Measurements from ENCODE around the gene TCEAL4.

DNA sequence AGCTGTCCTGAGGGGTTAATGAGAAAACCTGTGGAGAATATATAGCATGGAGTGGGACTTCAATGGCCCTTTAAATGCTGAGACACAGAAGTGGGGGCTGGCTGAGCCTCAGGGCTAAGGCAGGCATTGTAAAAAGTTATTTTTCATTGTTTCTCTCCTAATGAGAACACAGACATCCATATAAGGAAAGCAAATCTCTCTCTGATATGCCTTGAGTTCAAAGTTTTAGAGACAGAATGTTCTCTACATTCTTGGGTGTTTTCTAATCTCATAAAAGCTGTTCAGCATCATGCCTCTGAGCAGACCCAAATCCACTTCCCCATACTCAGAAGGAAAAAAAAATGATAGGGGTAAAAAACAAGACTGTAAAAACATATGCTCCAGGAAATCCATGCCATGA is 49.2 kb upstream of the TCEAL4 start:
- TF ChIP-seq, protein P1, sequence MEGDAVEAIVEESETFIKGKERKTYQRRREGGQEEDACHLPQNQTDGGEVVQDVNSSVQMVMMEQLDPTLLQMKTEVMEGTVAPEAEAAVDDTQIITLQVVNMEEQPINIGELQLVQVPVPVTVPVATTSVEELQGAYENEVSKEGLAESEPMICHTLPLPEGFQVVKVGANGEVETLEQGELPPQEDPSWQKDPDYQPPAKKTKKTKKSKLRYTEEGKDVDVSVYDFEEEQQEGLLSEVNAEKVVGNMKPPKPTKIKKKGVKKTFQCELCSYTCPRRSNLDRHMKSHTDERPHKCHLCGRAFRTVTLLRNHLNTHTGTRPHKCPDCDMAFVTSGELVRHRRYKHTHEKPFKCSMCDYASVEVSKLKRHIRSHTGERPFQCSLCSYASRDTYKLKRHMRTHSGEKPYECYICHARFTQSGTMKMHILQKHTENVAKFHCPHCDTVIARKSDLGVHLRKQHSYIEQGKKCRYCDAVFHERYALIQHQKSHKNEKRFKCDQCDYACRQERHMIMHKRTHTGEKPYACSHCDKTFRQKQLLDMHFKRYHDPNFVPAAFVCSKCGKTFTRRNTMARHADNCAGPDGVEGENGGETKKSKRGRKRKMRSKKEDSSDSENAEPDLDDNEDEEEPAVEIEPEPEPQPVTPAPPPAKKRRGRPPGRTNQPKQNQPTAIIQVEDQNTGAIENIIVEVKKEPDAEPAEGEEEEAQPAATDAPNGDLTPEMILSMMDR (optimal IDR thresholded peaks at IDR 0.05 in 1 of 3, IDR thresholded peaks at IDR 0.05 in 1 of 3, conservative IDR thresholded peaks at IDR 0.05 in 1 of 3; ENCODE audit: extremely low read depth in 1 of 3, insufficient read depth in 2 of 3, low read length in 3 of 3), result no peak
- TF ChIP-seq EZH2 (IDR thresholded peaks at IDR 0.05; ENCODE audit: low read length), result no peak

All from keratinocyte (primary cell).